ENCODE data around the gene MLLT3.

Gene MLLT3

GRCh38 chr9:20512106-20512505 is 110.2 kb downstream of the MLLT3 start:
- H2AFZ ChIP-seq (ENCODE audit: low read depth, low read length) = no peak overlapping the region
- no peaks in the 10 kb centered on the region for H3K79me2 ChIP-seq (ENCODE audit: low read length)
- H3K4me3 ChIP-seq (ENCODE audit: low read length) = no peak overlapping the region
- no peaks in the 10 kb centered on the region for H3K9me3 ChIP-seq (ENCODE audit: insufficient read depth, low read length)
- H4K20me1 ChIP-seq (ENCODE audit: insufficient read depth, low read length) = no peaks in the 10 kb centered on the region
- H3K36me3 ChIP-seq (replicated peaks; ENCODE audit: low read depth, low read length) = no peaks in the 10 kb centered on the region
- peaks cover 9% of the 10 kb centered on the region for H3K4me1 ChIP-seq (ENCODE audit: low read length)
- H3K27me3 ChIP-seq (ENCODE audit: low read depth, low read length) = no peaks in the 10 kb centered on the region
- TF ChIP-seq EZH2phosphoT487 (IDR thresholded peaks at IDR 0.05; ENCODE audit: low read depth) (no peak), CTCF (IDR thresholded peaks at IDR 0.05; ENCODE audit: low read depth, low read length) (no peak)
- H3K27ac ChIP-seq (ENCODE audit: low read length) = no peak overlapping the region
- H3K9ac ChIP-seq (ENCODE audit: low read length) = no peak overlapping the region
- H3K4me2 ChIP-seq (ENCODE audit: low read length) = no peak overlapping the region

- Histone ChIP-seq H3K27ac (ENCODE audit: low read length) (no peak overlapping the region), H3K9me3 (ENCODE audit: insufficient read depth, low read length) (no peaks in the 10 kb centered on the region), H4K20me1 (ENCODE audit: insufficient read depth, low read length) (no peaks in the 10 kb centered on the region), H3K4me1 (ENCODE audit: low read length) (peaks cover 9% of the 10 kb centered on the region), H3K4me3 (ENCODE audit: low read length) (no peak overlapping the region), H3K79me2 (ENCODE audit: low read length) (no peaks in the 10 kb centered on the region), H3K36me3 (replicated peaks; ENCODE audit: low read depth, low read length) (no peaks in the 10 kb centered on the region), H3K9ac (ENCODE audit: low read length) (no peak overlapping the region), H3K4me2 (ENCODE audit: low read length) (no peak overlapping the region), H3K27me3 (ENCODE audit: low read depth, low read length) (no peaks in the 10 kb centered on the region), H2AFZ (ENCODE audit: low read depth, low read length) (no peak overlapping the region)
- no peak for TF ChIP-seq CTCF (IDR thresholded peaks at IDR 0.05; ENCODE audit: low read depth, low read length)
- TF ChIP-seq EZH2phosphoT487 (IDR thresholded peaks at IDR 0.05; ENCODE audit: low read depth) = no peak
Measured at GRCh38 chr9:20511686-20512085, 110.6 kb downstream of the MLLT3 start.

- Histone ChIP-seq H3K9ac (ENCODE audit: low read length) (no peak overlapping the region), H3K36me3 (replicated peaks; ENCODE audit: low read depth, low read length) (no peaks in the 10 kb centered on the region), H4K20me1 (ENCODE audit: insufficient read depth, low read length) (no peaks in the 10 kb centered on the region), H3K4me1 (ENCODE audit: low read length) (peaks cover 9% of the 10 kb centered on the region), H3K4me2 (ENCODE audit: low read length) (no peak overlapping the region), H3K27ac (ENCODE audit: low read length) (no peak overlapping the region), H3K4me3 (ENCODE audit: low read length) (no peak overlapping the region), H3K79me2 (ENCODE audit: low read length) (no peaks in the 10 kb centered on the region), H2AFZ (ENCODE audit: low read depth, low read length) (no peak overlapping the region), H3K9me3 (ENCODE audit: insufficient read depth, low read length) (no peaks in the 10 kb centered on the region), H3K27me3 (ENCODE audit: low read depth, low read length) (no peaks in the 10 kb centered on the region)
- TF ChIP-seq EZH2phosphoT487 (IDR thresholded peaks at IDR 0.05; ENCODE audit: low read depth) (no peak), CTCF (IDR thresholded peaks at IDR 0.05; ENCODE audit: low read depth, low read length) (no peak)
Measured at GRCh38 chr9:20509466-20509865, 112.8 kb downstream of the MLLT3 start.

- no peak overlapping the region for H3K27ac ChIP-seq (ENCODE audit: low read length)
- no peaks in the 10 kb centered on the region for H4K20me1 ChIP-seq (ENCODE audit: insufficient read depth, low read length)
- no peak overlapping the region for H2AFZ ChIP-seq (ENCODE audit: low read depth, low read length)
- H3K27me3 ChIP-seq (ENCODE audit: low read depth, low read length) = no peaks in the 10 kb centered on the region
- H3K9me3 ChIP-seq (ENCODE audit: insufficient read depth, low read length) = no peaks in the 10 kb centered on the region
- H3K4me3 ChIP-seq (ENCODE audit: low read length) = no peak overlapping the region
- peaks cover 9% of the 10 kb centered on the region for H3K4me1 ChIP-seq (ENCODE audit: low read length)
- H3K79me2 ChIP-seq (ENCODE audit: low read length) = no peaks in the 10 kb centered on the region
- no peak for TF ChIP-seq EZH2phosphoT487 (IDR thresholded peaks at IDR 0.05; ENCODE audit: low read depth)
- TF ChIP-seq CTCF (IDR thresholded peaks at IDR 0.05; ENCODE audit: low read depth, low read length) = no peak
- H3K4me2 ChIP-seq (ENCODE audit: low read length) = peak overlapping the region; percentile 40
- no peaks in the 10 kb centered on the region for H3K36me3 ChIP-seq (replicated peaks; ENCODE audit: low read depth, low read length)
- no peak overlapping the region for H3K9ac ChIP-seq (ENCODE audit: low read length)
Measured at GRCh38 chr9:20508242-20508641, 114.1 kb downstream of the MLLT3 start.

Measured in OCI-LY3 (cell line).